IPS DF 4.7 (cell line): ENCODE results near the gene SLC46A3.
"Not testable (repeated sequence)": the region's sequence is repeated elsewhere in the genome, so short reads cannot be mapped to it uniquely, and the experiment has no call there.

Source experiments
- DNase-seq: peaks from one replicate; pipeline ENCODE4 v3.0.0-alpha.2; 2013; ENCODE audit warnings: low spot score; ENCODE audit errors: extremely low read depth

SLC46A3 gene

DNA sequence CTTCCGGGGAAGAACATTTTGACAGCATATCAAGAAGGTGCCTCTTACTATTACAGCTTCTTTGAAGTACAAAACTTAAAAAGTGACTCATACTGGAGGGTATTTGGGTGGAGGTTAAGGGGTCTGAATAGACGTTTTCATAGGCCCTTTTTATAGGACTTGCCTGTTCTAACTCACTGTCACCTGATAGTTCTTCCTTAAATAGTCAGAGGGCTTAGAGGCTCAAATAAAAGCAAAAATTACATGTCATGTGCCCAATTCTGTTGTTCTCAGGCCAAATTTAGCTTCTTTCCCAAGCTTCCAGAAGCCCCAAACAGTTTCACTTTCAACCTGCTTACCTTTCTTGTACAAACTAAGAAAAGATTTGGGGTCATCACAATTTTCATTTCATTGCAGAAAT is 16.1 kb upstream of the SLC46A3 start:
- DNase-seq = no peak

DNA sequence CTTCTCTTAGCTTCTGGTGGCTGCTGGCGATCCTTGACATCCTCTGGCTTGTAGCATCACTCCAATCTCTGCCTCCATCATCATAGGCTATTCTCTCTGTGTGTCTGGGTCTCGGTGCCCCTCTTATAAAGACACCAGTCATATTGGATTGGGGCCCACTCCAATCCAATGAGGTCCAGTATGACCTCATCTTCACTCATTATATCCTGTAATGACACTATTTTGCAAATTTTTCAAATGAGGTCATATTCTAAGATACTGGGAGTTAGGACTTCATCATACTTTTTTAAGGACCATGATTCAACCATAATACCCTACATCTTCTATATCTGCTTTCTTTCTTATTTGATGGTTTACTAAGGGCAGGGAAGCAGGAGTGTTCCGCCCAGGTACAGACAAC is 12.0 kb upstream of the SLC46A3 start:
- no peak for DNase-seq

DNA sequence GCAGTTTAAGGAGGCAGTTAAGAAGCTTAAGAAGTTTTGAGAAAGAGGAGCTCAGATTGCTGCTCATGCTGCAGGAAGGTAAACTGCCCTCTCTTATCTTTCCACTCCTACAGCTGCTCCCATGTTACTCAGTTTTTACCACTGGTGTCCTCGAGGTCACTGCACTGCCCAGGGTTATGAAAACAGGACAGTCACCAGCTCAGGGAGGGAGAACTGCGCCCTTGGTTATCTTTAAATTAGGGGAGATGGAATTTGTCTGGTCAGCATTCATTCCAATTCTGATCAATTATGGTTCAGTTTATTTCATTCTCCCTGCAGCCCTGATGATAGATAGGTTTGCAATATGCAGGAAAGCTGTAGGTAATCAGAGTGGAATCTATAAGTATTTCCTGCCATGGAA is 10.8 kb upstream of the SLC46A3 start:
- no peak for DNase-seq

DNA sequence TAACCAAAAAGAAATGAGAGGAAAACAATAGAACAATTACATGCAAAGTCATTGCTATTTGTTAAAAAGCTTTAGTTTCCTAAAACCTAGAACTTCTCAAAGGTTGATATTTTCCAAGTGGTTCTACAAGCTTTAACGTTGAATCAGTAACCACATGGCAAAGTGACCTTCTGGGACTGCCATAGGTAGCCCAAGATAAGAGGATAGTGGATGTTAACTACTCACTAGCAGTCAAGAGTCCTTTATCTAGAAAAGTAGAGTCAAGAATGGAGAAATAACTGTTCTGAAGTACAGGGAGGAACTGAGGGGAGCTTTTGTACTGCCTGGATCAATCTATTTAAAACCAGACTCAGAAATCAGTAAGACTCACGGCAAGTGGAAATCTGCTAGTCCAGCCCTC is 9.9 kb upstream of the SLC46A3 start:
- no peak for DNase-seq

DNA sequence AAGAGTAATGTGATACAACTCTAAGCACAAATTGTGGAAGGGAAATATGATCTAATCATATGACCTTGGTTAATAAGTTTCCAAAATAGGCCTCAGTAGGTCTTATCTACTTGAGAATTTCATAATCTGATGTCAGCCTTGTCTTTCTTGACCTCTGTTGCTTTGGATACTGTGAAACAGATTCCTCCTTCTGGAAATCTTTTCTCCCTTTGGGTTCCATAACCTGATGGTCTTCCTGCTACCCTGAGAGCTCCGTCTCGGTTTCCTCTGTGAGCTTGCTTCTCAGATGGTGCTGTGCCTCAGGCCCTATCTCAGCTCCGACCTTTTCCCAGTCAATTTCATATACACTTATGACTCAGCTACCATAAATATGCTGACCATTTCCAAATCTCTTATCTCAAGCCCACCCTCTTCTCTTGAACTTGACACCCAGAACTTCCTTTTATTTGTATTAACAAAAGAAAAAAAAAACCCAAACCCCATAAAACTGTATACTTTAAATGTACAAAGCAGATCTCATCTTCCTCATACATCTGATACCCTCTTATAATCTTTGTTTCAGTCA is 6.4 kb upstream of the SLC46A3 start:
- no peak for DNase-seq

DNA sequence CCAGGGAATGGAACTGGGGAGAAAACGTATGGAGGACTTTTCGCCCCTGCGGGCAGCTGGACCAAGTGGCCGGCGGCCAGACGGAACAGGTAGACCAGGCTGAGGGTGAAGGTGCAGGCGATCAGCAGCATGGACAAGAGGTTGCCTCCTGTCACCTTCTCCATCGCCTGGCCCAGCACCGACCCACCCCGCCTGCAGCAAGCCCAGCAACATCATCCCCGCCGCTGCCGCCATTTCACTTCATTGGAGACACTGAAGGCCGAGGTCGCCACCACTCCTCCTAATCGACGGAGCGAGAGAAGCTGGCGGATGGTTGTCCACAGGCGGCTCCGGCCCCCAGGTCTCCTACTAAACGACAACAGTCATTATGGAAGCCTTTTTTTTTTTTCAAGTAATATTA is 5.0 kb upstream of the SLC46A3 start:
- no peak for DNase-seq

DNA sequence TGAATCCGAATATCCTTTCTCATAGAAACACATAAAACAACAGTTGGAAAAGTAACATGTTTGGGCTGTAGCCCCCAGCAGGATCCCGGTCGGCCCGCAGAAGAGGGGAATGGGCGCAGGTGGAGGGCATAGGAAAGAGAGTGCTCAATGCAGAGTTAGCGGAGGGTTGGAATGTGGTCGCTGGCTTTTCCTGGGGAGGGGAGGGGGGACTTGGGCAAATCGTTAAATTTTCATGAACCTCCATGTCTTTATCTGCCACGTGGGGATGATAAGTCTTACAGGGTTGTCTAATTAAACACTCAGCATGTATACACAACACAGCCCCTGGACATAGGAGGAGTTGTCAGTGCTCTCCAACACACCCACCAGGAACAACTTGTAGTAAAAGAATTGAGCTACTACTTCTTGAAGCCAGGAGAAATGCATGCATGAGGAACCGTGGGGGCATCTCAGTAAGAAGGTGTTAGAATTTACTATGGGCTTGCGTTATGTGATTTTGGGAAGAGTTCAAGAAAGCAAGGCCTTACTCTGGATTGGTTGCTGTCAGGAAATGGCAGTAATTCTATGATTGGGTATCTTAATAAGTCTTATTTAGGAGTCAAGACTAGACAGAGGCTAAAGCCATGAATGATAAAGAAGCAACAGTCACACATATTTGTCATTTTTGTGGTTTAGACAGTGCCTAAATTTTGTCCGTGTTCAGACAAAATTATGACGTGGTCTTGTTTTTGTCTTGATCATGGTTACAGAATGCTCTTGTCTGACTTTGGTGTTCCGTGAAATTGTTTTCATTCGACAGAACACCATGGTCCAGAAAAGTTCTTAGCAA is 671 bp upstream of the SLC46A3 start:
- DNase-seq = no peak

DNA sequence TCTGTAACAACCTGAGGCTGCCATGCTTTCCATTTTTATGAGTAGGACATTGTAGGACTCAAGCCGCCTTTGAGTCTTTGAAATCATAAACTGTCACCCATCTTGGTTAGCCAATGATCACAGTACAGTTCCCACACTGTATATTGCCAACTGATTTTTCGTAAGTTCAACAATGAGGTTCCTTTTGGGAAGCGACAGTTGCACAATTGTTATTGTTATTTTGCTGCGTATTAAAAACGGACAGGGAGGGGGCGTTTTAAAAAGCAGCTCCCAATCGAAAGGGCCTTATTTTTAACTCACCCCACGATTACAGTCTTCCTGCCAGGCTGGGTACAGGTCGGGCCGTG is 601 bp downstream of the SLC46A3 start:
- no peak for DNase-seq

DNA sequence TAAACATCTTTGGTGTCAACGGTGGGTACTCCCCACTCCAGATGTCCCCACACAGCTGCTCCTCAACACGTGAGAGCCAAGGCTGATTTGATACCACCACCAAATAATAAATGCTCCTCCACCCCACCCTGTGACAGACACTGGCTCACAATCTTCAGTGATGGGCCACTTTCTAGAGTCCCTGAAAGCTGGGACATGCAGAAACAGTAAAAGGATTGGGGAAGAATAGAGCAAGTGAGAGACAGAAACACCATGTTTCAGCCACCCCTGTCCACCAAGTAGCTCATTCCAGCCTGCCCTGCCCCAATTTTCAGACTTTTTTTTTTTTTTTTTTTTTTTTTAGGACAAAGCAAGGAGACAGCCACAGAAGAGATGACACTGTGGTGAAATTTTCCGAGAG is 1.6 kb downstream of the SLC46A3 start:
- no peak for DNase-seq

DNA sequence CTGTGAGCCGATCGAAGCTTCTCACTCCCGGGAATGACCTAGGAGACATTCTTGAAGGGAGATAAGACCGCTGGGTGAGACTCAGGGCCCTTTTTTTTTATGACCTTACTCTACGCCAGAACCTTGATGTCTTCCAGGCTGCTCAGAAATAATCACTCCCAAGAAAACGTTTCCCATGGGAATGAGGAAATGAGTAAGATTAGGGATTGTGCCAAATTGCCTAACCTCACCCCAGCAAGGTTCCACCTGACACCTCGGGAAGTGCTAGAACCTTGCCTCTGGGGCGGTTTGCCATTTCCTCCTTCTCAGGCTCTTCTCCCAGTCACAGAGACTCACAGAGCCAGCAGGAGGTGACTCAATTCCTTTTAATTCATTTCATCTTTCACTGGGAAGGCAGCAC is 2.3 kb downstream of the SLC46A3 start:
- DNase-seq = no peak

DNA sequence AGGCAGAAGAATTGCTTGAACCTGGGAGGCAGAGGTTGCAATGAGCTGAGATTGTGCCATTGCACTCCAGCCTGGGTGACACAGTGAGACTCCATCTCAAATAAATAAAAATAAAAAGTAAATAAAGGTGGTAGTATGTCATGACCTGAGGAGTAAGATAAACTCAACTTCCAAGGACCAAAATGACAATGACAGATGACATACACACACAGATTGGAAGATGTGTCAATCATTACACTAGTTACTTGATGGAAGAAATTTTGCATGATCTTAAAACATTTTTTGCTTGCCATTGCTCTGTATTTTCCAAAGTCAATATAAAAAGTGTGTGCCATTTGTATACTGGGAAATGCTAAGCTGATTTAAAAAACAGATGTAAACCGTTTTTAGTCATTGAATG is 4.1 kb downstream of the SLC46A3 start:
- no peak for DNase-seq

DNA sequence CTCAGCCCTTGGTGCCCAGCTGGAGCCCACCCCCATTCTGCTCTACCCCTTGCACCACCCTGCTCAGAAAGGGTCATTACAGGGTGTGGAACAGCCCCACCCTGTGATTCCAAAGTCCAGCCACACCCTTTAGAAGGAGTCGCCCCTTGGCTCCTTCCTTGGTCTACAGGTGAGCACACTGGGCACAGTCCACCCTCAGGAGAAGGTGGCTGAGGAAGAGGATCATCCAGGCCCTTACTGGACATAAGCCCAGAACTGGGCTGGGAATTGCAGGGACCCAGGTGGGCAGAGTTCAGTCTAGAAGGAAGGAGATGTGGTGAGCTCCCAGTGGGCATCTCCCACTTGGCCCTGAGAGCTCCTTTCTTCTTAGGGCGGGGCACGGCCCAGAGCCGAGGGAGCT is 8.6 kb downstream of the SLC46A3 start:
- DNase-seq = no peak

DNA sequence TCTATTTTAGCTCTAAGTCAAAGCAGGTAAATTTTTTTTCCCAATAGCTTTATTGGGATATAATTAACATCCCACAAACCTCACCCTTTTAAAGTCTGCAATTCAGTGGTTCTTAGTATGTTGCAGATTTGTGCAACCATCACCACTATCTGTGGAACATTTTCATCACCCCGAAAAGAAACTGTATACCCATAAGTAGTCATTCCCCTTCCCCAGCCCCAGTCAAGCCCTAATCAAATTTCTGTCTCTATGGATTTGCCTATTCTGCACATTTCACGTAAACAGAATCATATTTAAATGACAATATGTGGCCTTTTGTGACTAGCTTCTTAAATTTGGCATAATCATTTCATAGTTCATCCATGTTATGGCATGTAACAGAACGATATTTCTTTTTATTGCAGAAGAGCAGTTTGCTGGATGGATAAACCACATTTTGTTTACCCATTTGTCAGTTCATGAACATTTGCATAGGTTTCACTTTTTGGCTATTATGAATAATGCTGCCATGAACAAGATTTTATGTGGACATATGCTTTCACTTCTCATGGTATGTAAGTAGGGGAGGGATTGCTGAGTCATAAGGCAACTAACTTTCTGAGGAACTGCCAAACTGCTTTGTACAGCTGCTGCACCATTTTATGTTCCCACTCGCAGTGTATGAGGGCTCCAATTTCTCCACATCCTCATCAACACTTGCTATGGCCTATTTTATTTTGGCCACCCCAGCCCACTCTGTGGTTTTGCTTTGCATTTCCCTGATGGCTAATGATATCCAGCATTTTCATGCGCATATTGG is 10.9 kb downstream of the SLC46A3 start:
- DNase-seq = no peak

DNA sequence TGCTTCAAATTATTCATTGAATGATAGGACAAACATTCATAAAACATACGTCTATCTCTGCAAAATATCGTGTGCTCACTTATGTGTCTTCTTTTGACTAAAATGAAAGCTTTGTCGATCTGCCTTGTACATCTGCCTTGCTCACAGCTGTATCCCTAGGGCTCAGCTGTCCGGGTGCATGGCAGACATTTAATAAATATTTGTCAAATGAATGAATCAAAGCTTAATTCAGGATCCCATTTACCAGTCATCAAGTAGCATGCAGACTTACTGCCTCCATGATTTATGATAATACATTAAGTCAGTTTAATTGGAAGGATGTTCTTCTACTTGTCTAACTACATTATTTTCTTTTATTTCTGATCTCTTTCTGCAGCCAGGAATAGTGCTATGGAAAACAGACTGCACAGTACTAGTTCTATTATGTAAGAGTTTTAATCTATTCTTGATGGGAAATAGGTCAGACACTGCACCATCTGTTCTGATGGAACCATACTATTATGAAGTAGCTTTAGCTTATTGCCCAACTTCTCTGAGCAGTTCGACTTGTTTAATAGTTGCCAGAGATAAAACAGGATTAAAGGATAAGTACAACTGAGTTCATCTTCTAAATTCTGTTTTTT is 13.2 kb downstream of the SLC46A3 start:
- no peak for DNase-seq

DNA sequence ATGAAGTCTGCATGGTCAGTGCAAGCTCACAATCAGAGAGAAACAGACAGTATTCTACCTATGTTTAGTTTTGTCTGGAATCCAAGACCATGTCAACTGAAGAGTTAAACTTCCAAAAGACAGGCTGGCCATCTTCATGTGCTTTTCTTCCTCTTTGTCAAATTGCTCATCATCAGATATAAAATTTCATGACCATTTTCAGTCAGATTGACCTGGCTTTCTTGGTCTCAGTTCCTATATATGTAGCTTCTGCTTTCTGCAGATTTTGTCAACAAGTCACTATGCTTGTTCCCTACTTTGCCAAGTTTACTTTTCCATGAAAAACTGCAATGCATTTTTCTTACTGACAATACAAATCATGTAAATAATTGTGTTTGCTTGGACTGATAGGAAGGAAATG is 13.9 kb downstream of the SLC46A3 start:
- DNase-seq = no peak

DNA sequence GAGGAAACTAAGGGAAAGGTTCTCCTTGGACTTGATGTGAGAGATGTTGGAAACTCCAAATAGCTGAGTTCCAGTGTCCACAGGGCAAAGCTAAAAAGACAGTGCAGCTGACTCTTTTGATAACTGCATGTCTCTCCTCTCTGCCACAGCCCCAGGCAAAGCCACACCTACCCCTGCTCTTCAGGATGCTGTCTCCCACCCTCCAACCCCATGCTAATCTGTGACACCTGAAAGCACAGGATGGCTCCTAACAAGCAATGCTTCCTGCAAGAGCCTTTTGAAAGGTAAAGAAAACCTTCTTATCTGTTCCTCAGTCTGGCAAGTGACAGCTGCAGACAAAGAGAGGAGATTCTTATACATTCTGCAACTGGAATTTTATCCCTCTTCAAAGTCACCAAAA is 14.5 kb downstream of the SLC46A3 start:
- no peak for DNase-seq

DNA sequence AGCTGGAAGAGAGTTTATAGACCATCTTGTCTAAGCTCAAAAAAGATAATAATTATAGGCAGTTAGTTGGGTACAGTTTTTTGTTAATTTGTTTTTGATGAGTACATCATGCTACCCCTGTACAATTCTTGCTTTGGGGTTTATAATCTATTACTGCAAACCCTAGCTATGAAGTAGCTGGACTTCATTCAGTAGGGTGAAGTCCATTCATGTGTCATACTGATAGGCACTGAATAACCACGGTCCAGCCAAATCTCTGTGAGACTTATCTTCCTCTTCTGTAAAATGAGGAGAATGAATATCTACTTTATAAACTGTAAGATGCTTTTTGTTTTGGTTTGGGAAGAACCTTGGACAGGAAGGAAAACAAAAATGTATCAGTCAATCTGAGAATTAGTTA is 19.5 kb downstream of the SLC46A3 start:
- no peak for DNase-seq

DNA sequence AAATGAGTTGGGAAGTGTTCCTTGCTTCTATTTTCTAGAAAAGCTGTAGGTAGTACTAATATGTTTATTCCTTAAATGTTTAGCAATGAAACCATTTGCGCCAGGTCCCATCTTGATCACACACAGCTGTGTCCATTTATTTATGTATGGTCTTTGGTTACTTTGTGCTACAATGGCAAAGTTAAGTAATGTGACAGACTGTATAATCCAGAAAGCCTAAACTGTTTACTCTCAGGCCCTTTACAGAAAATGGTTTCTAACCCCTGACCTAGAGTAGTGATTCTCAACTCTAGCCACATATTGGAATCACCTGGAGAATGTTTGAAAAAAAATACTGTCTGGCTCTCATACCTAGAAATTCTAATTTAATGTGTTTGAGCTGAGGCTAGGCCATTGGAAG is 21.3 kb downstream of the SLC46A3 start:
- no peak for DNase-seq

DNA sequence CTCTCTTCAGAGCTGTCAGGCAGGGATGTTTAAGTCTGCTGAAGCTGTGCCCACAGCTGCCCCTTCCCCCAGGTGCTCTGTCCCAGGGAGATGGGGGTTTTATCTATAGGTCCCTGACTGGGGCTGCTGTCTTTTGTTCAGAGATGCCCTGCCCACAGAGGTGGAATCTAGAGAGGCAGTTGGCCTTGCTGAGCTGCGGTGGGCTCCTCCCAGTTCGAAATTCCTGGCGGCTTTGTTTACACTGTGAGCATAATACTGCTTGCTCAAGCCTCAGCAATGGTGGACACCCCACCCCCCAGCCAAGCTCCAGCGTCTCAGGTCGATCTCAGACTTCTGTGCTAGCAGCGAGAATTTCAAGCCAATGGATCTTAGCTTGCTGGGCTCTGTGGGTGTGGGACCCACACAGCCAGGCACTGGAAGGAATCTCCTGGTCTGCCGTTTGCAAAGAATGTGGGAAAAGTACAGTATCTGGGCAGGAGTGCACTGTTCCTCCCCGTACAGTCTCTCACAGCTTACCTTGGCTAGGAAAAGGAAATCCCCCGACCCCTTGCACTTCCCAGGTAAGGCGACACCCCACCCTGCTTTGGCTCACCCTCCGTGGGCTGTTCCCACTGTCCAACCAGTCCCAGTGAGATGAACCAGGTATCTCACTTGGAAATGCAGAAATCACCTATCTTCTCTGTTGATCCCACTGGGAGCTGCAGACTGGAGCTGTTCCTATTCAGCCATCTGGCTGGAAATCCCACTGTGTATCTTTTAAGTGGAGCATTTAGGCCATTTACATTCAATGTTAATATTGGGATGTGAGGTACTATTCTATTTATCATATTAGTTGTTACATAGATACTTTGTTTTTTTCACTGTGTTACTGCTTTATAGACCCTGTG is 24.9 kb downstream of the SLC46A3 start:
- not testable (repeated sequence) for DNase-seq

DNA sequence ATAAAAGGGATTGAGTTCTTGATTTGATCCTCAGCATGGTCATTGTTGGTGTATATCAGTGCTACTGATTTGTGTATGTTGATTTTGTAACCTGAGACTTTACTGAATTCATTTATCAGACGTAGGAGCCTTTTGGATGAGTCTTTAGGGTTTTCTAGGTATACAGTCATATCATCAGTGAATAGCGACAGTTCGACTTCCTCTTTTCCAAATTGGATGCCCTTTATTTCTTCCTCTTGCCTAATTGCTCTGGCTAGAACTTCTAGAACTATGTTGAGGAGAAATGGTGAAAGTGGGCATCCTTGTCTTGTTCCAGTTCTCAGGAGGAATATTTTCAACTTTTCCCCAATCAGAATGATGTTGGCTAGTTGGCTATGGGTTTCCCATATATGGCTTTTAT is 32.9 kb downstream of the SLC46A3 start:
- DNase-seq = no peak

DNA sequence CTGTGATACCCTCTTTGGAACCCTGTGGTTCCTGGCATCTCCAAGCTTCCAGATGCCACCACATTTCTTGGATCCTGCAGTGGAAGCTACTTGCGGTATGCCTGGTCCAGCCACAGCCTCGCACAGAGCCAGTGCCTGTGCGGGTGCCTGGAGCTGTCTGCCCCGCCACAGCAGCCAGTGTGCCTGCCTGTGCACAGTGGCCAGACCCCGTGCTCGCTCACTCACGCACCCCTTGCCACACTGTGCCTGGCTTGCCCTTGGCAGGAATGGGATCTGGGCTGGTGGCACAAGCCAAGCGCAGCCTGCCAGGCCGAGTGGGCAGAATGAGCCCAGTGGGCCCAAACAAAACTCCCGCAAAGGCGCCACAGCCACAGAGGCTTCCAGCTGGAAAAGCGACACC is 33.7 kb downstream of the SLC46A3 start:
- no peak for DNase-seq
